Mucosa of descending colon (tissue), 3 donors: ENCODE data around the gene PLXDC2. TPM values are rescaled to one million over a fixed set of nuclear protein-coding genes. Genes with fewer than 3 reads are reported as not detected.

Source experiments
- ATAC-seq: fragments of 200-7000 bp; cut with Tn5 transposase; one replicate; pipeline ENCODE4 v1.9.1; 2020; ENCODE audit warnings: mild to moderate bottlenecking, moderate library complexity
- DNase-seq, 3 donors: peaks; one replicate each; pipeline ENCODE4 v3.0.0-alpha.2; 2020
- H3K36me3 ChIP-seq: fragments of 200-600 bp; one replicate; pipeline ENCODE4 v1.8.0; 2021; ENCODE audit warnings: low read depth, mild to moderate bottlenecking
- H3K4me1 ChIP-seq: fragments of 200-600 bp; one replicate; pipeline ENCODE4 v1.8.0; 2021; ENCODE audit warnings: low read depth, mild to moderate bottlenecking
- H3K4me3 ChIP-seq: fragments of 200-600 bp; one replicate; pipeline ENCODE4 v1.8.0; 2021; ENCODE audit warnings: mild to moderate bottlenecking
- H3K9me3 ChIP-seq: fragments of 200-600 bp; one replicate; pipeline ENCODE4 v1.8.0; 2021; ENCODE audit warnings: mild to moderate bottlenecking
- CTCF ChIP-seq: fragments of 200-600 bp; IDR thresholded peaks from one replicate; pipeline ENCODE4 v1.8.0; 2022; ENCODE audit warnings: antibody characterized with exemption, mild to moderate bottlenecking
- intact Hi-C, 2 donors: fragments of 100-400 bp; cut with DNase I in 1 of 2; cut with micrococcal nuclease in 1 of 2; formaldehyde crosslinking; loops; one replicate each; pipeline versions ENCODE4 v1.11.0 to v1.11.1; 2022; cut with DNase I, micrococcal nuclease
- total RNA-seq, 3 donors: library from RNA; stranded (reverse); fragmentation: NEBNext Ultra II Directional in 2 of 3; extraction: Animal tissue kit (Norgen Biotek cat#: 25700) in 2 of 3; gene quantifications; one replicate each; pipeline versions ENCODE4 v1.2.1 to v1.2.4, GENCODE V29; 2021 to 2023
- donor health status: DM: no; HTN: no; CAD: no; lungs with moderate emphysema.
- donor health status: DM: no; HTN: no; CAD: no.
- donor health status: DM: no; HTN: yes; CAD: no.

The PLXDC2 gene
- total RNA-seq, 3 donors from 2014 or later = 19.9 to 31.6 (median 30.3) TPM

GRCh38 chr10:19845503-19846368 lies 29.5 kb downstream of the PLXDC2 start:
- Histone ChIP-seq H3K4me3 (no peak overlapping the region), H3K36me3 (no peaks in the 10 kb centered on the region), H3K4me1 (peaks cover 6% of the 10 kb centered on the region), H3K9me3 (no peaks in the 10 kb centered on the region)
- DNase-seq = no peak
- no peak for TF ChIP-seq CTCF
- ATAC-seq = peak; percentile 72
- intact Hi-C loops = no loop called here

- intact Hi-C loops = no loop called here
Measured at GRCh38 chr10:19847321-19847720, 31.1 kb downstream of the PLXDC2 start.

GRCh38 chr10:19848226-19848985 lies 32.2 kb downstream of the PLXDC2 start:
- DNase-seq = no peak
- no peak for TF ChIP-seq CTCF
- ATAC-seq = no peak
- H3K4me3 ChIP-seq = no peak overlapping the region
- intact Hi-C loops = no loop called here
- no peaks in the 10 kb centered on the region for H3K9me3 ChIP-seq
- H3K4me1 ChIP-seq = peaks cover 6% of the 10 kb centered on the region
- no peaks in the 10 kb centered on the region for H3K36me3 ChIP-seq

More at GRCh38 chr10:19847321-19847720, 31.1 kb downstream of the PLXDC2 start:
- Histone ChIP-seq H3K9me3 (no peaks in the 10 kb centered on the region), H3K4me3 (no peak overlapping the region), H3K4me1 (peaks cover 6% of the 10 kb centered on the region), H3K36me3 (no peaks in the 10 kb centered on the region)
- no peak for TF ChIP-seq CTCF
- DNase-seq (no peak), ATAC-seq (no peak)

GRCh38 chr10:19853831-19854230 lies 37.6 kb downstream of the PLXDC2 start:
- no peak for TF ChIP-seq CTCF
- intact Hi-C loops = no loop called here
- DNase-seq = no peak
- H3K4me1 ChIP-seq = no peaks in the 10 kb centered on the region
- no peak for ATAC-seq
- H3K36me3 ChIP-seq = no peaks in the 10 kb centered on the region
- no peaks in the 10 kb centered on the region for H3K9me3 ChIP-seq
- H3K4me3 ChIP-seq = no peak overlapping the region

GRCh38 chr10:19857876-19858275 lies 41.6 kb downstream of the PLXDC2 start:
- intact Hi-C loops = no loop called here
- no peak overlapping the region for H3K4me3 ChIP-seq
- no peaks in the 10 kb centered on the region for H3K9me3 ChIP-seq
- H3K36me3 ChIP-seq = no peaks in the 10 kb centered on the region
- no peaks in the 10 kb centered on the region for H3K4me1 ChIP-seq
- ATAC-seq = no peak
- no peak for TF ChIP-seq CTCF
- no peak for DNase-seq
